Thyroid gland (tissue), 4 donors: ENCODE data around the gene ZNF491.
"Not testable (repeated sequence)": the region's sequence is repeated elsewhere in the genome, so short reads cannot be mapped to it uniquely, and the experiment has no call there.

Source experiments
- CTCF ChIP-seq, 6 experiments: fragments of 200-600 bp in 3 of 6; fragments of 450-650 bp in 3 of 6; sonication (generic) in 3 of 6; IDR thresholded peaks; one replicate each; pipeline ENCODE4 v1.5.1; 2016 to 2019; ENCODE audit warnings: antibody characterized with exemption in 6 of 6, mild to moderate bottlenecking in 2 of 6, inconsistent platforms in 1 of 6, moderate library complexity in 1 of 6
- POLR2A ChIP-seq, 2 donors: fragments of 450-650 bp; IDR thresholded peaks; one replicate each; pipeline ENCODE4 v1.6.1; 2017; ENCODE audit warnings: antibody characterized with exemption in 2 of 2, mild to moderate bottlenecking in 2 of 2, moderate library complexity in 1 of 2

- TF ChIP-seq CTCF, POLR2A (IDR thresholded peaks at IDR 0.05): not testable (repeated sequence)
These were observed 49.3 kb downstream of the ZNF491 start for GRCh38 chr19:11847615-11848014.
